DLD1 (cell line): ENCODE data around the gene EDNRB.
"Not testable (repeated sequence)": the region's sequence is repeated elsewhere in the genome, so short reads cannot be mapped to it uniquely, and the experiment has no call there.

Experiments
- in situ Hi-C: cut with HindIII; loops from 2 replicates; pipeline ENCODE4 v1.10.0; 2017; ENCODE audit warnings: low sequenced_read_pairs

Gene EDNRB

GRCh38 chr13:77896977-77897376, 21.7 kb downstream of the EDNRB start:
- in situ Hi-C loops = no loop called here

GRCh38 chr13:77896536-77896935, 22.1 kb downstream of the EDNRB start:
- in situ Hi-C loops = no loop called here

DNA sequence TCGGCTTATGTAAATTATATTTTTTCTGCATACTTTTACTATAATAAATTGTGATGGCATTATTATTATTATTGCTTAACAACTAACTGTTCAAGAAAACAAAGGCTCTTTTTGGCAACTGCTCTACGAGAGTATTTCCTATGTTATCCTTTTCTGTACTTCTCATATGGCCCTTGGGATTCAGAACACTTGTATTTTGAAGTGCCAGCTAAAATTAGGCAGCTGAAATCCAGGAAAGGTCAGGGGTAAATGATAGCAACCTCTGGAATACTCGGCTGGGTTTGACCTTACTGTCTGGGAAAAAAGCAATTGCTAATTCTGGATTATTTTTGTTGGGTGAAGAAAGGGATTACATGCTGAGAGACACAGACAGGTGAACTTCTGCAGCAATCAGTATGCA, 23.9 kb downstream of the EDNRB start:
- in situ Hi-C loops = no loop called here

DNA sequence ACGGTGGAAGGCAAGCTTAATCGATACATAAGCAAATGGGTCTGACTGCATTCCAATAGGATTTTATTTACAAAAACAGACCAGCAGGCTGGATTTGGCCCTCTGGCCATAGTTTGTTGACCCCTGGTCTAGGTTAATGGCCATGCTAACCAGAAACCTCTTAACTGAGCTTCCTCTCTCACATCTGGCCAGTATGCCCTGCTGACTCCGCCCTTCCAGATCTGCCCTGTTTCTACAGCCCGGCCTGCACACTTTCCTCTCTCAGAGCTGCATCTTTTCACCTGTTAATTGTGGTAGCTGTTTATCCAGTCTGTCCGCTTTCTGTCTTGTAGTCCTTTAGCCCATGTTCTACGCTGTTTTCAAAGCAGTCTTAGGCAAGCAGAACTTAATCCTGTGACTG, 25.6 kb downstream of the EDNRB start:
- in situ Hi-C loops = no loop called here

GRCh38 chr13:77892491-77892890, 26.1 kb downstream of the EDNRB start:
- in situ Hi-C loops = no loop called here

DNA sequence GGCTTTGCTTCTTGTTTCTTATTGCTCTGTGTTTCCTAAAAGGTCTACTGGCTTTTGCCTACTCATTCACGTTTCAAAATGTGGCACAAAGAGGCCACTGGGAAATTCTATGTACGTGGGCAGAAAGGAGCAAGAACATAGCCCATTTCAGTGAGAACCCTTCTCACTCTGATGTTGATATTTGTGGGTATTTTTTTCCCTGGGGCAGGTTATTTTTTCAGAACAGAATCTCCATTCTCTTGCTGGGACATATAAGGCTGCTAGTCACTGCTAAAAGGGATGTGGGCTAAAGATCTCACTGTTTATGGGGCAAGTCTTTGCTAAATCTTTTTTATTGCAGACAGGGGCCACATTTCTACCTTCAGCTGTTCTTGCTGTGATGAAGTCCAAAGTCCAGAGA, 27.1 kb downstream of the EDNRB start:
- in situ Hi-C loops = no loop called here

DNA sequence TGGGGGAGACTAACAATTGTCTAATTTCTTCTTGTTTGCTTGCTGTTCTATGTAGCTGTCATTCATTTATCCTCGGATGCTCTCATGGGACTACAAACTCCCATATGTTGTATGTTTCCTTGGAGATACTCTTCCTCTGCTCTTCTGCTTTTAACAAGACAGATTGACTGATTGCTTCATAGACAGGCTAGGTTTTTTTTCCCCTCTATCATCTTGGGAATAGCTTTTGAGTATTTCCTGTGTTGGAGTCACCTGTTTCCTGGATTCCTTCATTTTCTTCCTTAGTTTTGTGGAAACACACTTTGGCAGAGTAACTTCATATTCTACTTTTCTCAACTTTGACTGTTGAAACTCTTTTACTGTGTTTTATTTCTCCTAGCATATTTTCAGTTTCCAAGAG, 27.6 kb downstream of the EDNRB start:
- in situ Hi-C loops = no loop called here

- in situ Hi-C loops = no loop called here
Measured at GRCh38 chr13:77883328-77883727, 35.3 kb downstream of the EDNRB start.

DNA sequence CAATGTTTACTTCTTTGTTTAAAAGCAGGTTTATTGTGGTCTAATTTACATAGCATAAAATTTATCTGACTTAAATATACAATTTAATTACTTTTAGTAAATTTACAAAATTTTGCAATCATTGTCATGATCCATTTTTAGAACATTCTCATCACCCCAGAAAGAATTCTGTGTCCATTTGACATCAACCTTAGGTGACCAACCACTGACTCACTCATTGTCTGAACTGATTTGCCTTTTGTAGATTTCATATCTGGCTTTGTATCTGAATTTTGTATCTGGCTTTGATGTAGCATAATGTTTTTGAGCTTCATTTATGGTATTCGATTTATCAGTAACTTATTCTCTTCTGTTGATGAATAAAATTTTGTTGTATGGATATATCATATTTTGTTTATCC, 40.4 kb downstream of the EDNRB start:
- in situ Hi-C loops = no loop called here

- in situ Hi-C loops = no loop called here
Measured at GRCh38 chr13:77876176-77876575, 42.5 kb downstream of the EDNRB start.

GRCh38 chr13:77874406-77874805, 44.2 kb downstream of the EDNRB start:
- in situ Hi-C loops = no loop called here

DNA sequence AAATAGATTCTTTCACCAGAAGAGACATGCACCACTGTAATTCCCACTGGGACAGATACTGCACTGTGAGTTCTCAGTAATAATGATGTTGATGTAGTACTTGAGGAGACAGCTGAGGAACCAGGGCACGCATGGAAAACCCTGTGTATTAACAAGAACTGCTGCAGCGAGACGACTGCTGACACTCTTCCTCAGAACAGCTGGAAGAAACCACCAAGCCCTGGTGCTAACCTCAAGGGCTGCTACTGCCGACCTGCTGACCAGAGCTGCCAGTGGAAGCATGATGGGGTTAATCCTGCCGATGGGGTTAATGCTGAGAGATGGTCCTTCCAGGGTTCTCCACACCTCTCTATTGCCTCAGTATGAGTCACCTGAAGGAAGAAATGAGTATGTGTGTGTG, 45.6 kb downstream of the EDNRB start:
- in situ Hi-C loops = no loop called here

DNA sequence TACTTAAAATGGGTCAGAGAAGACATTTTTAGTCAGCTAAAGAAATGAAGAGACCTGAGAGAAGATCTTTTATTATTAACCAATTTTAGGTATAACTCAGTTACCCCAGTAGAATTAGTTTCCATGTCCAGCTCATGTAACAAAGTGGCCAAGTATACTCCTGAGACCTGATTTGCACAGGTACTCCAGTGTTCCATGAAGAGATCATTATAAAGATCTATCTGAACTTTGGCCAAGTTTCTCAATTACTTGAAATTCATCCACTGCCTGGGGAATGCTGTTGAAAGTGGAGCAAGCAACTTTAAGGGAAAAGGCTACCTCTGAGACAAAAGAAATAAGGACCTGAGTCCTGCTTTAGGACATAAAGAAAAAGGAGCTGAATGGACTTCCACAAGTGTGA, 47.0 kb downstream of the EDNRB start:
- in situ Hi-C loops = no loop called here

- in situ Hi-C loops = no loop called here
Measured at GRCh38 chr13:77868717-77869116, 49.9 kb downstream of the EDNRB start.

- in situ Hi-C loops = no loop called here
Measured at GRCh38 chr13:77866971-77867370, 51.7 kb downstream of the EDNRB start.

DNA sequence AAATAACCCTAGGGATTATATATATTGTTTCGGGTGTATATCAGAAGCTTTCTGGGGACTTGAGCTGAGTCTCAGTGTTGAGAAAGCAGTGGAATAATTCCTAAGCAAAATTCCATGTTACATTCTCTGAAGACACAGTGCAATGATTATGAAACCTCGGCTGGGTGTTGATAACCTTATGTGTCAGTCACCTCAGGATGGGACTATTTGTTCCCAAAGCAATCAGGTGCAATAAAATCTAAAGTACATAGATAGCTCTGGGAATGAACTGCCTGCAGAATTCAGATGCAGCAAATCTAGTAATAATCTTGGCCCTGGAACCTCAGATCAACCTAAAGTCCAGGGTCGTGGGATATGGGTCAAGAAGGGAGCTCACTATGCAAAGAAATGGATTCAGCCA, 53.0 kb downstream of the EDNRB start:
- in situ Hi-C loops = no loop called here

DNA sequence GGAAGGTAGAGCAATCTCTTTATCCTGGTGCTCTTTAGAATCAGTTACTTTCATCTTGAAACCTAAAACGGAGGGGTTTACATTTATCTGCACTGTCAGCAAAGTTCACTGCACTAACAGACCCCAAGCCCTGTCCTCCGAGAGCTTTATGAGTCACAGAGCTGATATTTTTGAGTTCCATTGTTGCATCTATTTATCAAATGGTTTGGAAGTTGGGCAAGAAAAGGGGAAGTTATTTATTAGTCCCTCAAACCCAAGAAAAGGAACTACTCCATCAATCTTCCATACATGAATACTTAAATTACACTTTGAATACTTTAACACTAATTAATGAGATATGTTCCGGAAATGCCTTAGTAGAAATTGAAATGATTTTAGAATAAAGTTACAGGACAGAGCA, 55.5 kb downstream of the EDNRB start:
- in situ Hi-C loops = no loop called here

- in situ Hi-C loops = no loop called here
Measured at GRCh38 chr13:77861741-77862140, 56.9 kb downstream of the EDNRB start.

GRCh38 chr13:77860507-77860981, 58.1 kb downstream of the EDNRB start:
- in situ Hi-C loops = no loop called here

GRCh38 chr13:77859450-77859849, 59.2 kb downstream of the EDNRB start:
- in situ Hi-C loops = no loop called here

GRCh38 chr13:77857531-77858209, 61.0 kb downstream of the EDNRB start:
- in situ Hi-C loops = no loop called here

GRCh38 chr13:77853703-77854102, 64.9 kb downstream of the EDNRB start:
- in situ Hi-C loops = no loop called here

DNA sequence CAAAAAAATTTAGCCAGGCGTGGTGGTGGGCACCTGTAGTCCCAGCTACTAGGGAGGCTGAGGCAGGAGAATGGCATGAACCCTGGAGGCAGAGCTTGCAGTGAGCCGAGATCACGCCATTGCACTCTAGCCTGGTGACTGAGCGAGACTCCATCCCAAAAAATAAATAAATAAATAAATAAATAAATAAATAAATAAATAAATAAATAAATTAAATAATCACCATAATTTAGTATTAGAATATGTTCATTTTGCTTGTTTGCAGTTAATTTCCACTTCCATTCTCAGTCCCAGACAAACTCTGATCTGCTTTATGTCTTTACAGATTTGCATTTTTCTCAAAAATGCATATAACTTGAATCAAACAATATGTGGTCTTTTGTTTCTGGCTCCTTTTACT, 70.6 kb downstream of the EDNRB start:
- in situ Hi-C loops = not testable (repeated sequence)
